ENCODE measurements around the gene ANKRD55. TPM values are rescaled to one million over a fixed set of nuclear protein-coding genes. Genes with fewer than 3 reads are reported as not detected.

The ANKRD55 gene
- total RNA-seq, 1 experiment from 2014 or later = not detected

GRCh38 chr5:56272765-56273164 is 39.6 kb upstream of the ANKRD55 start:
- Mint-ChIP-seq H3K27me3 (ENCODE audit: insufficient read depth, unreplicated experiment) (no peaks in the 10 kb centered on the region), H3K4me3 (ENCODE audit: unreplicated experiment) (no peak overlapping the region), H3K9me3 (ENCODE audit: unreplicated experiment) (no peaks in the 10 kb centered on the region), H3K4me1 (ENCODE audit: insufficient read depth, unreplicated experiment) (peaks cover 5% of the 10 kb centered on the region), H3K27ac (ENCODE audit: low read depth, unreplicated experiment) (no peak overlapping the region), H3K36me3 (ENCODE audit: insufficient read depth, unreplicated experiment) (no peaks in the 10 kb centered on the region)
- intact Hi-C loops (cut with micrococcal nuclease) = loop anchor here (5.0 kb wide), 1 partner anchor 950 kb away; no protein-coding TSS in a partner anchor
- ChIA-PET CTCF (interaction anchor here (0.6 to 14.2 kb wide), 10 partner anchors 8 to 628 kb away, joined by 3 to 422 read pairs (median 11); no protein-coding TSS in a partner anchor), POLR2A (interaction anchor here (0.7 to 4.9 kb wide), 3 partner anchors 10 to 565 kb away, joined by 3 to 34 read pairs (median 3); partner anchors contain the start of gene MAP3K1)
- BruUV-seq (replicated peaks) = no TSS peak
- TF ChIP-seq CTCF (IDR thresholded peaks at IDR 0.05; ENCODE audit: unreplicated experiment) = no peak
- no peak for DNase-seq (ENCODE audit: unreplicated experiment)

- intact Hi-C loops (cut with micrococcal nuclease) = loop anchor here (1.0 to 5.0 kb wide), 5 partner anchors 545 to 952 kb away; partner anchors contain the start of gene MAP3K1
- H3K9me3 Mint-ChIP-seq (ENCODE audit: unreplicated experiment) = no peaks in the 10 kb centered on the region
- ChIA-PET CTCF (interaction anchor here (0.5 to 14.2 kb wide), 49 partner anchors 8 to 952 kb away, joined by 3 to 422 read pairs (median 4); partner anchors contain the start of gene MAP3K1), POLR2A (interaction anchor here (0.6 to 4.9 kb wide), 5 partner anchors 53 to 622 kb away, joined by 3 to 34 read pairs (median 4); no protein-coding TSS in a partner anchor)
- H3K36me3 Mint-ChIP-seq (ENCODE audit: insufficient read depth, unreplicated experiment) = no peaks in the 10 kb centered on the region
- no peak overlapping the region for H3K4me3 Mint-ChIP-seq (ENCODE audit: unreplicated experiment)
- H3K27ac Mint-ChIP-seq (ENCODE audit: low read depth, unreplicated experiment) = no peak overlapping the region
- peaks cover 5% of the 10 kb centered on the region for H3K4me1 Mint-ChIP-seq (ENCODE audit: insufficient read depth, unreplicated experiment)
- DNase-seq (ENCODE audit: unreplicated experiment) = peak; percentile 85
- H3K27me3 Mint-ChIP-seq (ENCODE audit: insufficient read depth, unreplicated experiment) = no peaks in the 10 kb centered on the region
- BruUV-seq (replicated peaks) = no TSS peak
- peak; percentile 98 for TF ChIP-seq CTCF (IDR thresholded peaks at IDR 0.05; ENCODE audit: unreplicated experiment)
Measured at GRCh38 chr5:56270568-56271392, 37.6 kb upstream of the ANKRD55 start.

GRCh38 chr5:56270058-56270457 is 36.9 kb upstream of the ANKRD55 start:
- H3K4me3 Mint-ChIP-seq (ENCODE audit: unreplicated experiment) = no peak overlapping the region
- intact Hi-C loops (cut with micrococcal nuclease) = loop anchor here (1.0 to 5.0 kb wide), 5 partner anchors 545 to 952 kb away; partner anchors contain the start of gene MAP3K1
- peaks cover 5% of the 10 kb centered on the region for H3K4me1 Mint-ChIP-seq (ENCODE audit: insufficient read depth, unreplicated experiment)
- DNase-seq (ENCODE audit: unreplicated experiment) = peak; percentile 21
- H3K27me3 Mint-ChIP-seq (ENCODE audit: insufficient read depth, unreplicated experiment) = no peaks in the 10 kb centered on the region
- POLR2A ChIA-PET = interaction anchor here (4.9 kb wide), 1 partner anchor 568 kb away, joined by 34 read pairs; no protein-coding TSS in a partner anchor
- H3K36me3 Mint-ChIP-seq (ENCODE audit: insufficient read depth, unreplicated experiment) = no peaks in the 10 kb centered on the region
- H3K27ac Mint-ChIP-seq (ENCODE audit: low read depth, unreplicated experiment) = no peak overlapping the region
- no peaks in the 10 kb centered on the region for H3K9me3 Mint-ChIP-seq (ENCODE audit: unreplicated experiment)
- no TSS peak for BruUV-seq (replicated peaks)
- CTCF ChIA-PET = interaction anchor here (0.6 to 14.2 kb wide), 33 partner anchors 9 to 952 kb away, joined by 3 to 422 read pairs (median 5); partner anchors contain the start of gene MAP3K1
- TF ChIP-seq CTCF (IDR thresholded peaks at IDR 0.05; ENCODE audit: unreplicated experiment) = no peak
